GM19438 (cell line): ENCODE data around the gene ELF2.
"Not testable (repeated sequence)": the region's sequence is repeated elsewhere in the genome, so short reads cannot be mapped to it uniquely, and the experiment has no call there.

Experiments used
- ATAC-seq: cut with Tn5 transposase; IDR thresholded peaks from one replicate; pipeline ENCODE4 v1.9.1; 2021; ENCODE audit warnings: low read depth; ENCODE audit not compliant: unreplicated experiment

ELF2 gene

GRCh38 chr4:139027776-139028175 lies 149.2 kb downstream of the ELF2 start:
- no peak for ATAC-seq

- ATAC-seq, result no peak
These were observed 151.2 kb downstream of the ELF2 start for GRCh38 chr4:139025841-139026240.

GRCh38 chr4:139024686-139025085 lies 152.3 kb downstream of the ELF2 start:
- ATAC-seq, result no peak

GRCh38 chr4:139022835-139023234 lies 154.2 kb downstream of the ELF2 start:
- no peak for ATAC-seq

GRCh38 chr4:139021071-139021470 lies 155.9 kb downstream of the ELF2 start:
- not testable (repeated sequence) for ATAC-seq

GRCh38 chr4:139020384-139020783 lies 156.6 kb downstream of the ELF2 start:
- ATAC-seq, result no peak

GRCh38 chr4:139018971-139019758 lies 157.9 kb downstream of the ELF2 start:
- ATAC-seq, result no peak

GRCh38 chr4:139018501-139018900 lies 158.5 kb downstream of the ELF2 start:
- ATAC-seq, result no peak

GRCh38 chr4:139017861-139018260 lies 159.2 kb downstream of the ELF2 start:
- no peak for ATAC-seq

- peak; percentile 41 for ATAC-seq
These were observed 161.0 kb downstream of the ELF2 start for GRCh38 chr4:139015948-139016471.

GRCh38 chr4:139015269-139015947 lies 161.6 kb downstream of the ELF2 start, which contains the start of gene NOCT:
NOCT (plus strand) TSS chr4:139015781; CDS start chr4:139015982, 201 bp downstream.
- ATAC-seq, result peak; percentile 91

GRCh38 chr4:139014371-139015268 lies 162.4 kb downstream of the ELF2 start:
- ATAC-seq, result peak; percentile 3

- no peak for ATAC-seq
These were observed 165.6 kb downstream of the ELF2 start for GRCh38 chr4:139011225-139011950.

GRCh38 chr4:139009702-139010101 lies 167.3 kb downstream of the ELF2 start:
- no peak for ATAC-seq

GRCh38 chr4:139008278-139008677 lies 168.7 kb downstream of the ELF2 start:
- not testable (repeated sequence) for ATAC-seq

- no peak for ATAC-seq
These were observed 169.4 kb downstream of the ELF2 start for GRCh38 chr4:139007640-139008039.
